ENCODE results near the gene IL13RA1.

Gene IL13RA1

DNA sequence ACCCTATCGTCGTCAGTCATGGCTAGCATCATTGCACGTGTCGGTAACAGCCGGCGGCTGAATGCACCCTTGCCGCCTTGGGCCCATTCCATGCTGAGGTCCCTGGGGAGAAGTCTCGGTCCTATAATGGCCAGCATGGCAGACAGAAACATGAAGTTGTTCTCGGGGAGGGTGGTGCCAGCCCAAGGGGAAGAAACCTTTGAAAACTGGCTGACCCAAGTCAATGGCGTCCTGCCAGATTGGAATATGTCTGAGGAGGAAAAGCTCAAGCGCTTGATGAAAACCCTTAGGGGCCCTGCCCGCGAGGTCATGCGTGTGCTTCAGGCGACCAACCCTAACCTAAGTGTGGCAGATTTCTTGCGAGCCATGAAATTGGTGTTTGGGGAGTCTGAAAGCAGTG, 97.8 kb downstream of the IL13RA1 start:
- Histone ChIP-seq H3K36me3 (ENCODE audit: insufficient read depth, low read length) (no peaks in the 10 kb centered on the region), H3K4me3 (ENCODE audit: low read length) (no peak overlapping the region), H3K9me3 (ENCODE audit: low read length) (no peaks in the 10 kb centered on the region), H2AFZ (ENCODE audit: low read depth, low read length) (no peak overlapping the region), H3K27me3 (ENCODE audit: insufficient read depth, low read length) (peaks cover 24% of the 10 kb centered on the region), H3K4me1 (ENCODE audit: insufficient read depth, low read length) (peaks cover 5% of the 10 kb centered on the region)

DNA sequence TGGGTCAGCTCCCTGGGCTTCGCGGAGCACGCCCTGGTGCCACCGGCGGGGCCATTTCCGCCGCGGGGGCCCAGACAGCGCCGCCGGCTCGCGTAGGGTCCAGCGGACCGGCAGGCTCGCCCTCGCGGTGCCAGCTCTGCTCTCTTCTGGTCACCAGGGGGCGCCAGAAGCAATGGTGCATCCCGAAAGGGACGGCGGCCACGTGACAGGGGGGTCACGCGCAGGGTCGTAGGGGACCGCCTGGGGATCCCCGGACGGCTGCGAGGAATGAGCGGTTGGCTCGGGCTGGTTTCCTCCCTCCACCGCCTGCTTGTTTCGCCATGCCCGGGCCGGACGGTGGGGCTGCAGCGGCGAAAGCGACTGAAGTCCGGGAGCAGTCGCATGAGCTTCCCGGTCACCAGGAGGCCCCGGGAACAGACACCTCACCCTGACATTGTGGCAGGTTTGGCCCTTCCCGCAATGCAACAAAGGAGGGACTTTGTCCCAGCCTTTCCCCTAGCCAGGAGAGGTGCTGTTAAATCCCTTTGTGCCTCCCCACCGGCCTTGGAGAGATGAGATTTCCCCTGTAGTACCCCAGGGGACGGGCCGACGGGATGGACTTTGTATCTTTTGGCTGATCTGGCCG, 112.0 kb downstream of the IL13RA1 start:
- Histone ChIP-seq H2AFZ (ENCODE audit: low read depth, low read length) (no peak overlapping the region), H3K36me3 (ENCODE audit: insufficient read depth, low read length) (no peaks in the 10 kb centered on the region), H3K4me3 (ENCODE audit: low read length) (peak overlapping the region; percentile 27), H3K4me1 (ENCODE audit: insufficient read depth, low read length) (no peaks in the 10 kb centered on the region), H3K27me3 (ENCODE audit: insufficient read depth, low read length) (peaks cover 8% of the 10 kb centered on the region), H3K9me3 (ENCODE audit: low read length) (no peaks in the 10 kb centered on the region)
